ENCODE measurements around the gene PTMA. TPM values are rescaled to one million over a fixed set of nuclear protein-coding genes. Genes with fewer than 3 reads are reported as not detected.

The PTMA gene
- total and polyA plus RNA-seq, 7 donors: 124 to 347 (median 210) TPM

DNA sequence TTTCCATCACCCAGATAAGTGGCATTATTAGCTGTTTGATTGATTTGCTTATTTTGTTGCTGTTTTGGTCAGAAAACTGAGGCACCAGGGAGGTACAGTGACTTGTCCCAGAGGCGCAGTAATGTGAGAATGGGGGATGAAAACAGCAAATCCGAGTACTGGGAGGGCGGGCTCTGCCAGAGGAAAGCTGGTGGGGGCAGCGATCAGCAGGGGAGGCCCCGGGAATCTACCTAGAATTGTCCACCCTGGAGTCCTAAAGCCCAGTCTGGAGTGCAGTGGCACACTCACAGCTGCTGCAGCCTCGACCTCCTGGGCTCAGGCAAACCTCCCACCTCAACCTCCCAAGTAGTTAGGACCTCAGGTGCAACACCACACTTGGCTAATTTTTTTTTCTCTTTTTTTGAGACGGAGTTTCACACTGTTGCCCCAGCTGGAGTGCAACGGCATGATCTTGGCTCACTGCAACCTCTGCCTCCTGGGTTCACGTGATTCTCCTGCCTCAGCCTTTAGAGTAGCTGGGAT is 17.0 kb upstream of the PTMA start:
- Histone ChIP-seq H3K36me3 (ENCODE audit: insufficient read depth in 1 of 2, low read depth in 1 of 2) (no peaks in the 10 kb centered on the region), H3K9me3 (no peaks in the 10 kb centered on the region), H3K27me3 (ENCODE audit: insufficient read depth in 3 of 3, low read length in 2 of 3) (no peaks in the 10 kb centered on the region), H3K4me3 (no peak overlapping the region), H3K27ac (no peak overlapping the region), H3K4me1 (peaks cover 9% of the 10 kb centered on the region)
- no peak for DNase-seq
- TF ChIP-seq, protein P1, sequence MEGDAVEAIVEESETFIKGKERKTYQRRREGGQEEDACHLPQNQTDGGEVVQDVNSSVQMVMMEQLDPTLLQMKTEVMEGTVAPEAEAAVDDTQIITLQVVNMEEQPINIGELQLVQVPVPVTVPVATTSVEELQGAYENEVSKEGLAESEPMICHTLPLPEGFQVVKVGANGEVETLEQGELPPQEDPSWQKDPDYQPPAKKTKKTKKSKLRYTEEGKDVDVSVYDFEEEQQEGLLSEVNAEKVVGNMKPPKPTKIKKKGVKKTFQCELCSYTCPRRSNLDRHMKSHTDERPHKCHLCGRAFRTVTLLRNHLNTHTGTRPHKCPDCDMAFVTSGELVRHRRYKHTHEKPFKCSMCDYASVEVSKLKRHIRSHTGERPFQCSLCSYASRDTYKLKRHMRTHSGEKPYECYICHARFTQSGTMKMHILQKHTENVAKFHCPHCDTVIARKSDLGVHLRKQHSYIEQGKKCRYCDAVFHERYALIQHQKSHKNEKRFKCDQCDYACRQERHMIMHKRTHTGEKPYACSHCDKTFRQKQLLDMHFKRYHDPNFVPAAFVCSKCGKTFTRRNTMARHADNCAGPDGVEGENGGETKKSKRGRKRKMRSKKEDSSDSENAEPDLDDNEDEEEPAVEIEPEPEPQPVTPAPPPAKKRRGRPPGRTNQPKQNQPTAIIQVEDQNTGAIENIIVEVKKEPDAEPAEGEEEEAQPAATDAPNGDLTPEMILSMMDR (IDR thresholded peaks at IDR 0.05): no peak
- intact Hi-C loops (cut with DNase I): no loop called here
- ATAC-seq: no peak
- WGBS, 3 donors: 57 to 65% (median 61%) methylated on average over 8 to 9 of the region's 9 CpGs

DNA sequence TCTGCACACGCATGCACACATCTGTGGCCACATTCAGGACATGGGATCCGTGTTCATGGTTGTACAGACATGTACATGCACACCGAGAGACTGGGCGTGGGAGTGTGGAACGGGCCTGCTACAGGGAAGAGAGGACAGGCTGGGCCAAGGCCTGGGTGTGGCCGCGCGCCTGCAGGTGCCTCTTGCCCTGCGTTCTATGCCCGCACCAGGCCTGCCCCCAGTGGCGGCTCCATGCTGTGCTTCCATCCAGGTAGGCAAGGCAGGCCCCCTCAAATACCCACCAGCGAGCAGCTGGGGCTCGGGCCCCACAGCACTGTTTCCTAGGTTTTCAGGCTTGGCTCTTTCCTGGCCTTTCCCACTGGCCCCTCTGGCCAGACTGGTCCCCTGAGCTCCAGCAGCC is 15.5 kb upstream of the PTMA start:
- peak in 1 of 2 donors; percentile 7 for DNase-seq
- no peaks in the 10 kb centered on the region for H3K27me3 ChIP-seq (ENCODE audit: insufficient read depth in 3 of 3, low read length in 2 of 3)
- peaks cover 9% of the 10 kb centered on the region for H3K4me1 ChIP-seq
- intact Hi-C loops (cut with DNase I): no loop called here
- H3K27ac ChIP-seq: no peak overlapping the region
- no peaks in the 10 kb centered on the region for H3K36me3 ChIP-seq (ENCODE audit: insufficient read depth in 1 of 2, low read depth in 1 of 2)
- 92 to 97% (median 96%) methylated on average over 13 of the region's 13 CpGs for WGBS, 3 donors
- no peak overlapping the region for H3K4me3 ChIP-seq
- TF ChIP-seq, protein P1 (IDR thresholded peaks at IDR 0.05): no peak
- no peaks in the 10 kb centered on the region for H3K9me3 ChIP-seq
- no peak for ATAC-seq

DNA sequence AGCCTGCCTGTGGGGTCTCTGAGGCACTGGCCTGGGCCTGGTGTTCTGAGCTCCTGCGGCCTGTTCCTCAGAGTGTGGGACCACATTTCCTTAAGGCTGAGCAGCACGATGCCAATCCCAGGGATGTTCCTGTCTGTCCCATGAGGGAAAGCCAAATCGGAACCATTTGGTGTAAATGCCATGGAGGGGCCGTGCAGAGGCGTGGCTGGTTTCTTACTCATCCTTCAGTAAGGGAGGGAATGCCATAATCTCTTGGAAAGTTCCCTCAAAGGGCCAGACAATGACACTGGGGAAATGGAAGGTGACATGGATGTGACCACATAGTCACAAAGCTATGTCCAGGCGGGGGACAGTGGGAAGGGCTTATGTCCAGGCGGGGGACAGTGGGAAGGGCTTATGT is 14.4 kb upstream of the PTMA start:
- H3K4me3 ChIP-seq: no peak overlapping the region
- H3K27me3 ChIP-seq (ENCODE audit: insufficient read depth in 3 of 3, low read length in 2 of 3): no peaks in the 10 kb centered on the region
- DNase-seq (no peak), ATAC-seq (no peak)
- H3K36me3 ChIP-seq (ENCODE audit: insufficient read depth in 1 of 2, low read depth in 1 of 2): no peaks in the 10 kb centered on the region
- TF ChIP-seq, protein P1 (IDR thresholded peaks at IDR 0.05): no peak
- 61 to 78% (median 68%) methylated on average over 7 of the region's 7 CpGs for WGBS, 3 donors
- no peak overlapping the region for H3K27ac ChIP-seq
- intact Hi-C loops (cut with DNase I): no loop called here
- peaks cover 5% of the 10 kb centered on the region for H3K4me1 ChIP-seq
- H3K9me3 ChIP-seq: no peaks in the 10 kb centered on the region

DNA sequence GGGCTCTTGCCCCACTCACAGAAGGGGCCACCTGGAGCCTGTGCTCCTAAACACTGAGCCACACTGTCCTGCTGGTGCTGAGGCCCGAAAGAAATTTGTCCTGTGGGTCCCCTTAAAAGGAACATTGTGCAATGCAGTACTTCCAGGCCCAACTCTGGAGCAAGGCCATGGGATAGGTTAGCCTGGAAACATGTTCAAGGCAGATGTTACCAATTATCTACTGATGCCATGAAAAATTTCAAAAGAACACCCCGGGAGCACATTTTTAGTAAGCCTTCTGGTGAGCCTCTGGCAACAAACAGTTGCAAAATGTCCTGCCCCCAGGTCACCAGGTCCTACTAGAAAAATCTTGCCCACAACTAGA is 12.3 kb upstream of the PTMA start:
- no peak overlapping the region for H3K4me3 ChIP-seq
- no peaks in the 10 kb centered on the region for H3K36me3 ChIP-seq (ENCODE audit: insufficient read depth in 1 of 2, low read depth in 1 of 2)
- intact Hi-C loops (cut with DNase I): no loop called here
- no peaks in the 10 kb centered on the region for H3K9me3 ChIP-seq
- no peaks in the 10 kb centered on the region for H3K4me1 ChIP-seq
- H3K27ac ChIP-seq: no peak overlapping the region
- peak; percentile 68 to 84 for DNase-seq
- no peaks in the 10 kb centered on the region for H3K27me3 ChIP-seq (ENCODE audit: insufficient read depth in 3 of 3, low read length in 2 of 3)
- TF ChIP-seq, protein P1 (IDR thresholded peaks at IDR 0.05): no peak
- WGBS, 3 donors: 27 to 39% (median 36%) methylated on average over 2 of the region's 2 CpGs
- ATAC-seq: peak; percentile 49 to 80 (median 56)

DNA sequence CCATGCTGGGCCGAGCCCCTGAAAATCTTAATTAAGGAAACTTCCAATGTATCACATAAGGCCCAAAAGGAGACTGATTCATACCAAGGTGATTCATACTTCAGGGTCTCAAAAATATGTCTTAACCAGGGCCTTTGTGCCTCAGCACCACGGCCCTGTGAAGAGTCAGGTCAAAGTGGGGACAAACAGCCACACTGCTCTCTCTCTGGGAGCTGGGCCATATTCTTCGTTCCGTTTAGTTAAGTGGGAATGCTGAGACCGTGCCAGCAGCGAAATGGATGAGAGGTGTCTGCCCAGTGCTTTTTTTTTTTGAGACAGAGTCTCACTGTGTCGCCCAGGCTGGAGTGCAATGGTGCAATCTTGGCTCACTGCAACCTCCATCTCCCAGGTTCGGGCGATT is 9.3 kb upstream of the PTMA start:
- peak in 3 of 4 donors; percentile 22 to 38 (median 31) for ATAC-seq

More for the DNA sequence above, 9.3 kb upstream of the PTMA start:
- Histone ChIP-seq H3K9me3 (no peaks in the 10 kb centered on the region), H3K36me3 (ENCODE audit: insufficient read depth in 1 of 2, low read depth in 1 of 2) (no peaks in the 10 kb centered on the region), H3K4me3 (no peak overlapping the region), H3K27ac (no peak overlapping the region), H3K27me3 (ENCODE audit: insufficient read depth in 3 of 3, low read length in 2 of 3) (no peaks in the 10 kb centered on the region), H3K4me1 (peaks cover 13% of the 10 kb centered on the region)
- intact Hi-C loops (cut with DNase I): no loop called here
- DNase-seq: peak; percentile 41 to 71
- WGBS, 3 donors: 27 to 36% (median 34%) methylated on average over 9 of the region's 9 CpGs
- TF ChIP-seq, protein P1 (IDR thresholded peaks at IDR 0.05): no peak

All from psoas muscle (tissue), 8 donors.